GM12874 (cell line): ENCODE results near the gene EFNA3.

ENCODE experiments used
- TF ChIP-seq, protein P1 (sequence below): IDR thresholded peaks from 2 replicates; pipeline ENCODE4 v1.5.1; 2011; ENCODE audit warnings: low read depth, mild to moderate bottlenecking, control low read depth, low read length, moderate library complexity; ENCODE audit not compliant: insufficient read depth

EFNA3 gene

DNA sequence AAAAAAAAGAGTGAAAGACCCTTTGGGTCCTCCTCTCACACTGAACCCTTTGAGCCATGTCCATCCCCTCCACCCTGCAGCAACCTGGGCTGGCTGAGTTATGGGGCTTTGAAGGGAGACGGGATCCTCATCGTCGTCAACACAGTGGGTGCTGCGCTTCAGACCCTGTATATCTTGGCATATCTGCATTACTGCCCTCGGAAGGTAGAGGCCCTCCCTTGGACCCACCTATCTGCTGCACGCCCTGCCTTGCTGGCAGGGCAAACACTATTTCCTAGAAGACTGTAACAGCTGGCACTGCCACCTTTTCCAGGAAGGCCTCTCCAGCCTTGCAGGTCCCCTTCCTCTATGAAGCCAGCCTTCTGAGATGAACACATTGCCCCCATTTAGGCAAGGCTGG, 58.1 kb downstream of the EFNA3 start:
- TF ChIP-seq, protein P1, sequence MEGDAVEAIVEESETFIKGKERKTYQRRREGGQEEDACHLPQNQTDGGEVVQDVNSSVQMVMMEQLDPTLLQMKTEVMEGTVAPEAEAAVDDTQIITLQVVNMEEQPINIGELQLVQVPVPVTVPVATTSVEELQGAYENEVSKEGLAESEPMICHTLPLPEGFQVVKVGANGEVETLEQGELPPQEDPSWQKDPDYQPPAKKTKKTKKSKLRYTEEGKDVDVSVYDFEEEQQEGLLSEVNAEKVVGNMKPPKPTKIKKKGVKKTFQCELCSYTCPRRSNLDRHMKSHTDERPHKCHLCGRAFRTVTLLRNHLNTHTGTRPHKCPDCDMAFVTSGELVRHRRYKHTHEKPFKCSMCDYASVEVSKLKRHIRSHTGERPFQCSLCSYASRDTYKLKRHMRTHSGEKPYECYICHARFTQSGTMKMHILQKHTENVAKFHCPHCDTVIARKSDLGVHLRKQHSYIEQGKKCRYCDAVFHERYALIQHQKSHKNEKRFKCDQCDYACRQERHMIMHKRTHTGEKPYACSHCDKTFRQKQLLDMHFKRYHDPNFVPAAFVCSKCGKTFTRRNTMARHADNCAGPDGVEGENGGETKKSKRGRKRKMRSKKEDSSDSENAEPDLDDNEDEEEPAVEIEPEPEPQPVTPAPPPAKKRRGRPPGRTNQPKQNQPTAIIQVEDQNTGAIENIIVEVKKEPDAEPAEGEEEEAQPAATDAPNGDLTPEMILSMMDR: no peak
